OCI-LY3 (cell line): Measurements from ENCODE around the gene ANKS1A.

Experiments
- H2AFZ ChIP-seq: fragments of 200-600, 300-600 bp; shearing (Covaris generic); 2 replicates; pipeline ENCODE4 v1.6.0; 2014; ENCODE audit warnings: antibody characterized with exemption, low read depth, low read length
- H3K27ac ChIP-seq: fragments of 200-600, 300-600 bp; sonication (generic); 2 replicates; pipeline ENCODE4 v1.5.1; 2014; ENCODE audit warnings: mild to moderate bottlenecking, low read length, moderate library complexity, mixed read lengths
- H3K27me3 ChIP-seq: fragments of 200-600, 300-600 bp; sonication (generic); 2 replicates; pipeline ENCODE4 v1.6.1; 2014; ENCODE audit warnings: low read depth, low read length, mixed read lengths
- H3K36me3 ChIP-seq: fragments of 200-600, 300-600 bp; sonication (generic); replicated peaks from 2 replicates; pipeline ENCODE3; 2014; ENCODE audit warnings: low read depth, low read length, mixed read lengths
- H3K4me1 ChIP-seq: fragments of 300-600, 200-600 bp; sonication (generic); 2 replicates; pipeline ENCODE4 v1.6.1; 2014; ENCODE audit warnings: low read length, mixed read lengths
- H3K4me2 ChIP-seq: fragments of 200-600, 300-600 bp; sonication (generic); 2 replicates; pipeline ENCODE4 v1.6.1; 2014; ENCODE audit warnings: low read length, mixed read lengths
- H3K4me3 ChIP-seq: fragments of 300-600, 200-600 bp; sonication (generic); 2 replicates; pipeline ENCODE4 v1.5.1; 2014; ENCODE audit warnings: antibody characterized with exemption, mild to moderate bottlenecking, low read length, moderate library complexity
- H3K79me2 ChIP-seq: fragments of 300-600, 200-600 bp; shearing (Covaris generic); 2 replicates; pipeline ENCODE4 v1.6.1; 2014; ENCODE audit warnings: mild to moderate bottlenecking, low read length, mixed read lengths
- H3K9ac ChIP-seq: fragments of 300-600, 200-600 bp; shearing (Covaris generic); 2 replicates; pipeline ENCODE4 v1.6.0; 2014; ENCODE audit warnings: mild to moderate bottlenecking, low read length, moderate library complexity
- H3K9me3 ChIP-seq: fragments of 200-600, 300-600 bp; shearing (Covaris generic); 2 replicates; pipeline ENCODE4 v1.6.1; 2014; ENCODE audit warnings: low read length, mixed read lengths; ENCODE audit not compliant: insufficient read depth
- H4K20me1 ChIP-seq: fragments of 200-600, 300-600 bp; sonication (generic); 2 replicates; pipeline ENCODE4 v1.6.1; 2016; ENCODE audit warnings: low read length, mixed read lengths; ENCODE audit not compliant: insufficient read depth
- CTCF ChIP-seq: fragments of 200-600, 300-600 bp; sonication (generic); IDR thresholded peaks from 2 replicates; pipeline ENCODE4 v1.5.1; 2014; ENCODE audit warnings: antibody characterized with exemption, low read length, low read depth
- EZH2phosphoT487 ChIP-seq: fragments of 200-600 bp; shearing (Covaris generic); IDR thresholded peaks from 2 replicates; pipeline ENCODE4 v1.6.1; 2018; ENCODE audit warnings: antibody characterized with exemption, mixed run types, low read depth

Gene ANKS1A

GRCh38 chr6:34860776-34861175 lies 28.3 kb upstream of the ANKS1A start:
- Histone ChIP-seq H3K27me3 (no peaks in the 10 kb centered on the region), H3K27ac (no peak overlapping the region), H3K36me3 (peaks cover 14% of the 10 kb centered on the region), H3K9me3 (no peaks in the 10 kb centered on the region), H3K79me2 (no peaks in the 10 kb centered on the region), H3K9ac (no peak overlapping the region), H2AFZ (no peak overlapping the region), H4K20me1 (no peaks in the 10 kb centered on the region), H3K4me3 (no peak overlapping the region), H3K4me1 (no peaks in the 10 kb centered on the region), H3K4me2 (no peak overlapping the region)
- no peak for TF ChIP-seq CTCF
- TF ChIP-seq EZH2phosphoT487: no peak

- H3K9me3 ChIP-seq: no peaks in the 10 kb centered on the region
- no peak overlapping the region for H2AFZ ChIP-seq
- TF ChIP-seq EZH2phosphoT487 (no peak), CTCF (no peak)
- no peak overlapping the region for H3K4me3 ChIP-seq
- no peak overlapping the region for H3K4me2 ChIP-seq
- H3K4me1 ChIP-seq: no peaks in the 10 kb centered on the region
- H3K79me2 ChIP-seq: no peaks in the 10 kb centered on the region
- H3K36me3 ChIP-seq: peaks cover 9% of the 10 kb centered on the region
- no peaks in the 10 kb centered on the region for H3K27me3 ChIP-seq
- H3K27ac ChIP-seq: no peak overlapping the region
- H3K9ac ChIP-seq: no peak overlapping the region
- H4K20me1 ChIP-seq: no peaks in the 10 kb centered on the region
Observed at GRCh38 chr6:34864007-34864406, 25.0 kb upstream of the ANKS1A start.

DNA sequence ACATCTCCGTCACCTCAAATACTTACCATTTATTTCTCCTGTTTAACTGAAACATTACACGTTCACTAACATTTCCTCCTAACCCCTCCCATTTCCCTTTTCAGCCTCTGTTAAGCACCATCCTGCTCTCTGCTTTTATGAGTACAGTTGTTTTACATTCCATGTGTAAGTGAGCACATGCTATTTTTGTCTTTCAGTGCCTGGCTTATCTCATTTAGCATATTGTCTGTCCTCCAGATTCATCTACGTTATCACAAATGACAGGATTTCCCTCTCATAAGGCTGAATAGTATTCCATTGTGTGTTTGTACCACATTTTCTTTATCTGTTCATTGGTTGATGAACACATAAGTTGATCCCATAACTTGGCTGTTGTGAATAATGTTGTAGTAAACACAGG lies 23.9 kb upstream of the ANKS1A start:
- Histone ChIP-seq H3K36me3 (peaks cover 10% of the 10 kb centered on the region), H3K9ac (no peak overlapping the region), H3K79me2 (no peaks in the 10 kb centered on the region), H4K20me1 (no peaks in the 10 kb centered on the region), H3K4me2 (no peak overlapping the region), H3K27ac (no peak overlapping the region), H3K27me3 (no peaks in the 10 kb centered on the region), H3K9me3 (no peaks in the 10 kb centered on the region), H2AFZ (no peak overlapping the region), H3K4me1 (no peaks in the 10 kb centered on the region), H3K4me3 (no peak overlapping the region)
- no peak for TF ChIP-seq EZH2phosphoT487
- TF ChIP-seq CTCF: no peak

DNA sequence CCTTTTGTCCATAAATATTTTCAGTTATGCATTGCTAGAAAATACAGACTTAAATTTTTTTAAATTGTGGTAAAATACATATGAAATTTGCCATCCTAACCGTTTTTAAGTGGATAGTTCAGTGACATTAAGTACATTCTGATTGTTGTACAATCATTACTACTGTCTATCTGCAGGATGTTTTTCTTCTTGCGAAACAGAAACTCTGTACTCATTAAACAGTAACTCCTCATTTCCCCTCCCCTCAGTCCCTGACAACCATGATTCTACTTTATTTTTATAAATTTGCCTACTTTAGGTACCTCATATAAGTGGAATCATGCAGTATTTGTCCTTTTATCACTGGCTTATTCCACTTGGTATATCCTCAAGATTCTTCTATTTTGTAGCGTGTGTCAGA lies 22.5 kb upstream of the ANKS1A start:
- Histone ChIP-seq H3K4me3 (no peak overlapping the region), H4K20me1 (no peaks in the 10 kb centered on the region), H2AFZ (no peak overlapping the region), H3K9ac (no peak overlapping the region), H3K4me1 (no peaks in the 10 kb centered on the region), H3K4me2 (no peak overlapping the region), H3K36me3 (peaks cover 17% of the 10 kb centered on the region), H3K79me2 (no peaks in the 10 kb centered on the region), H3K27me3 (no peaks in the 10 kb centered on the region), H3K9me3 (no peaks in the 10 kb centered on the region), H3K27ac (no peak overlapping the region)
- no peak for TF ChIP-seq CTCF
- TF ChIP-seq EZH2phosphoT487: no peak
